Measurements from ENCODE around the gene DDTL. TPM values are rescaled to one million over a fixed set of nuclear protein-coding genes. Genes with fewer than 3 reads are reported as not detected.

DDTL gene
- total RNA-seq, 6 donors from 2014 or later = 0.91 to 5.7 (median 2.5) TPM; not detected in 2

DNA sequence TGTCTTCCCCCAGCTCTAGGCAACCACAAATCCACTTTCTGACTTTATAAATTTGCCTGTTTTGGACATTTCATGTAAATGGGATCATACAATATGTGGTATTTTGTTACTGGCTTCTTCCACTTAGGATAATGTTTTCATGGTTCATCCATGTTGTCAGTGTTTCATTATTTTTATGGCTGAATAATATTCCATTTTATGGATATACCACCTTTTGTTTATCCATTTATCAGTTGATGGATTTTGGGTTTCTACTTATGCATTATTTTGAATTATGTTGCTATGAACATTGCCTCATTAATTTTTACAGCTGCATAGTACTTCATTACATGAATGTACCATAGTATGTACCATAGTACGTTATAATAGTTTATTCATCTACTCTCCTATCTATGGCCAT is 49.5 kb downstream of the DDTL start:
- Histone ChIP-seq H3K4me3 (no peak overlapping the region), H3K9me3 (no peaks in the 10 kb centered on the region), H3K4me1 (peaks cover 13 to 23% (median 15%) of the 10 kb centered on the region in 4 donors), H3K27me3 (no peaks in the 10 kb centered on the region), H3K36me3 (peaks cover 0 to 7% (median 0%) of the 10 kb centered on the region in 4 donors), H3K27ac (no peak overlapping the region)
- TF ChIP-seq EP300 (IDR thresholded peaks at IDR 0.05) = no peak
- no peak for TF ChIP-seq POLR2AphosphoS5 (IDR thresholded peaks at IDR 0.05)
- TF ChIP-seq, protein P1, sequence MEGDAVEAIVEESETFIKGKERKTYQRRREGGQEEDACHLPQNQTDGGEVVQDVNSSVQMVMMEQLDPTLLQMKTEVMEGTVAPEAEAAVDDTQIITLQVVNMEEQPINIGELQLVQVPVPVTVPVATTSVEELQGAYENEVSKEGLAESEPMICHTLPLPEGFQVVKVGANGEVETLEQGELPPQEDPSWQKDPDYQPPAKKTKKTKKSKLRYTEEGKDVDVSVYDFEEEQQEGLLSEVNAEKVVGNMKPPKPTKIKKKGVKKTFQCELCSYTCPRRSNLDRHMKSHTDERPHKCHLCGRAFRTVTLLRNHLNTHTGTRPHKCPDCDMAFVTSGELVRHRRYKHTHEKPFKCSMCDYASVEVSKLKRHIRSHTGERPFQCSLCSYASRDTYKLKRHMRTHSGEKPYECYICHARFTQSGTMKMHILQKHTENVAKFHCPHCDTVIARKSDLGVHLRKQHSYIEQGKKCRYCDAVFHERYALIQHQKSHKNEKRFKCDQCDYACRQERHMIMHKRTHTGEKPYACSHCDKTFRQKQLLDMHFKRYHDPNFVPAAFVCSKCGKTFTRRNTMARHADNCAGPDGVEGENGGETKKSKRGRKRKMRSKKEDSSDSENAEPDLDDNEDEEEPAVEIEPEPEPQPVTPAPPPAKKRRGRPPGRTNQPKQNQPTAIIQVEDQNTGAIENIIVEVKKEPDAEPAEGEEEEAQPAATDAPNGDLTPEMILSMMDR (IDR thresholded peaks at IDR 0.05) = no peak
- no peak for TF ChIP-seq POLR2A (IDR thresholded peaks at IDR 0.05)
- ATAC-seq (ENCODE audit: low FRiP score in 2 of 2) = no peak
- DNase-seq = no peak
- WGBS, 2 donors = 94 to 100% methylated on average over 1 of the region's 1 CpG

DNA sequence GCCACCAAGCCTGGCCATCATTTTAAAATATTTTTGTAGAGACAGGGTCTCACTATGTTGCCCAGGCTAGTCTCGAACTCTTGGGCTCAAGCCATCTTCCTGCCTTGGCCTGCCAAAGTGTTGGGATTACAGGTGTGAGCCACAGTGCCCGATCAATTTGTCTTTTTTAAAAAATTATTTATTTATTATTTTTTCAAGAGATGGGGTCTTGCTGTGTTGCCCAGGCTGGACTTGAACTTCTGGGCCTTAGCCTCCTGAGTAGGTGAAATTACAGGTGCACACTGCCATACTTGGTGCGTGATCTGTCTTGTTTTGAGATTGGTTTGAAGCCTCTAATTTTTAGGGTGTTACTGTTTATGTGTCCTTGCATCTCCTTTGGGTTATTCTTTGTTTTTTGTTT is 54.6 kb downstream of the DDTL start:
- DNase-seq (no peak), ATAC-seq (ENCODE audit: low FRiP score in 2 of 2) (no peak)
- H3K4me1 ChIP-seq = no peaks in the 10 kb centered on the region
- no peak for TF ChIP-seq POLR2AphosphoS5 (IDR thresholded peaks at IDR 0.05)
- TF ChIP-seq, protein P1 (IDR thresholded peaks at IDR 0.05) = no peak
- H3K36me3 ChIP-seq = peaks cover 0 to 12% (median 0%) of the 10 kb centered on the region in 4 donors
- no peaks in the 10 kb centered on the region for H3K9me3 ChIP-seq
- H3K27ac ChIP-seq = no peak overlapping the region
- 99% methylated on average over 3 of the region's 3 CpGs for WGBS, 2 donors
- H3K27me3 ChIP-seq = no peaks in the 10 kb centered on the region
- no peak overlapping the region for H3K4me3 ChIP-seq

Other genes with a start within 250 kb of the DDTL start
- 1 to 10 TPM; 3.0 to 9.4 (median 5.4) TPM for gene ZNF70, start 215.8 kb upstream of the DDTL start, total RNA-seq
- gene VPREB3, start 212.5 kb upstream of the DDTL start, total RNA-seq = under 1 TPM in 2 of 6 donors, not detected in 4; 0.74 to 0.80 TPM
- gene C22orf15, start 203.9 kb upstream of the DDTL start, total RNA-seq = 1 to 10 TPM in 5 of 6 donors, under 1 TPM in 1; 0.29 to 7.3 (median 4.6) TPM
- gene CHCHD10, start 198.9 kb upstream of the DDTL start, total RNA-seq = 100 to 1,000 TPM in 1 of 6 donors, 10 to 100 TPM in 4, 1 to 10 TPM in 1; 9.1 to 130 (median 39.0) TPM
- 1 to 10 TPM in 2 of 6 donors, under 1 TPM in 1, not detected in 3; 0.57 to 7.7 (median 2.9) TPM for gene MMP11, start 194.0 kb upstream of the DDTL start, total RNA-seq
- 10 to 100 TPM; 42.8 to 72.8 (median 57.1) TPM for gene SMARCB1, start 179.9 kb upstream of the DDTL start, total RNA-seq
- 10 to 100 TPM in 2 of 6 donors, 1 to 10 TPM in 4; 1.9 to 14.8 (median 5.5) TPM for gene DERL3, start 127.9 kb upstream of the DDTL start, total RNA-seq
- gene SLC2A11, start 109.0 kb upstream of the DDTL start, total RNA-seq = 10 to 100 TPM in 5 of 6 donors, 1 to 10 TPM in 1; 9.9 to 31.4 (median 16.5) TPM
- 100 to 1,000 TPM in 5 of 6 donors, 10 to 100 TPM in 1; 54.5 to 388 (median 298) TPM for gene MIF, start 72.5 kb upstream of the DDTL start, total RNA-seq
- 10 to 100 TPM in 1 of 6 donors, 1 to 10 TPM in 5; 1.9 to 19.8 (median 7.5) TPM for gene GSTT2B, start 5.7 kb upstream of the DDTL start, total RNA-seq
- gene DDT, start 7.6 kb downstream of the DDTL start, total RNA-seq = 100 to 1,000 TPM; 113 to 190 (median 127) TPM
- under 1 TPM in 2 of 6 donors, not detected in 4; 0.29 to 0.88 TPM for gene GSTT2, start 13.2 kb downstream of the DDTL start, total RNA-seq
- not detected for gene GSTT4, start 38.6 kb downstream of the DDTL start, total RNA-seq
- gene CABIN1, start 44.4 kb downstream of the DDTL start, total RNA-seq = 100 to 1,000 TPM in 2 of 6 donors, 10 to 100 TPM in 4; 55.3 to 176 (median 95.3) TPM
- gene SUSD2, start 214.6 kb downstream of the DDTL start, total RNA-seq = 100 to 1,000 TPM; 191 to 645 (median 348) TPM

Data from upper lobe of left lung (tissue), 6 donors.